ENCODE measurements around the gene TOP1. TPM values are rescaled to one million over a fixed set of nuclear protein-coding genes. Genes with fewer than 3 reads are reported as not detected.

TOP1 gene
- polyA plus RNA-seq, 1 of the 3 experiments (the other 2 are of a cell fraction) = 11.9 TPM

GRCh38 chr20:41145317-41145716 is 116.7 kb downstream of the TOP1 start:
- Histone ChIP-seq H3K27ac (ENCODE audit: low read depth in 2 of 2, low read length in 1 of 2) (no peak overlapping the region), H3K4me3 (ENCODE audit: low read depth in 2 of 2, low read length in 1 of 2) (no peak overlapping the region), H3K36me3 (replicated peaks in 1 of 2; ENCODE audit: control insufficient read depth in 1 of 2, insufficient read depth in 2 of 2, low read length in 1 of 2) (peaks cover 5 to 6% of the 10 kb centered on the region in 2 experiments), H3K9ac (no peak overlapping the region), H3K9me2 (no peaks in the 10 kb centered on the region), H3K79me2 (ENCODE audit: insufficient read depth) (peaks cover 100% of the 10 kb centered on the region), H3K27me3 (ENCODE audit: insufficient read depth) (no peaks in the 10 kb centered on the region), H4K20me1 (ENCODE audit: insufficient read depth) (peaks cover 100% of the 10 kb centered on the region), H2AFZ (ENCODE audit: low read depth) (no peak overlapping the region), H3K9me3 (no peaks in the 10 kb centered on the region), H3K4me2 (no peak overlapping the region), H3K4me1 (ENCODE audit: control insufficient read depth in 1 of 2, insufficient read depth in 2 of 2, low read depth in 1 of 2, low read length in 1 of 2) (peaks cover 8 to 39% of the 10 kb centered on the region in 2 experiments; a peak in 2 of 4 replicates), H3F3A (replicated peaks; ENCODE audit: insufficient read depth) (no peaks in the 10 kb centered on the region)
- CTCF ChIA-PET = interaction anchor here (0.6 to 1.4 kb wide), 2 partner anchors 16 to 50 kb away, joined by 3 to 4 read pairs; no protein-coding TSS in a partner anchor
- POLR2A ChIA-PET = no interaction called here
- 100% methylated on average over 2 of the region's 2 CpGs for WGBS (ENCODE audit: low lambda C conversion rate)
- TF ChIP-seq ELF1 (IDR thresholded peaks at IDR 0.05) (no peak), SMC3 (IDR thresholded peaks at IDR 0.05; ENCODE audit: low read depth, low read length) (no peak), RXRA (IDR thresholded peaks at IDR 0.05; ENCODE audit: borderline replicate concordance, low read depth) (no peak), JUND (IDR thresholded peaks at IDR 0.05) (no peak), MEF2A (IDR thresholded peaks at IDR 0.05; ENCODE audit: borderline replicate concordance, low read depth) (no peak)
- TF ChIP-seq, protein P1, sequence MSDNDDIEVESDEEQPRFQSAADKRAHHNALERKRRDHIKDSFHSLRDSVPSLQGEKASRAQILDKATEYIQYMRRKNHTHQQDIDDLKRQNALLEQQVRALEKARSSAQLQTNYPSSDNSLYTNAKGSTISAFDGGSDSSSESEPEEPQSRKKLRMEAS (IDR thresholded peaks at IDR 0.05; ENCODE audit: low read depth) = no peak
- no peak for DNase-seq

- H3K4me3 ChIP-seq (ENCODE audit: low read depth in 2 of 2, low read length in 1 of 2) = no peak overlapping the region
- no peak overlapping the region for H3K27ac ChIP-seq (ENCODE audit: low read depth in 2 of 2, low read length in 1 of 2)
- no peak overlapping the region for H3K4me2 ChIP-seq
- 95% methylated on average over 10 of the region's 12 CpGs for WGBS (ENCODE audit: low lambda C conversion rate)
- H3K36me3 ChIP-seq (replicated peaks in 1 of 2; ENCODE audit: control insufficient read depth in 1 of 2, insufficient read depth in 2 of 2, low read length in 1 of 2) = peaks cover 5 to 6% of the 10 kb centered on the region in 2 experiments
- no peak for DNase-seq
- peaks cover 100% of the 10 kb centered on the region for H3K79me2 ChIP-seq (ENCODE audit: insufficient read depth)
- no peaks in the 10 kb centered on the region for H3F3A ChIP-seq (replicated peaks; ENCODE audit: insufficient read depth)
- H2AFZ ChIP-seq (ENCODE audit: low read depth) = no peak overlapping the region
- H4K20me1 ChIP-seq (ENCODE audit: insufficient read depth) = peaks cover 100% of the 10 kb centered on the region
- CTCF ChIA-PET = interaction anchor here (0.6 to 1.4 kb wide), 3 partner anchors 13 to 50 kb away, joined by 3 to 4 read pairs (median 3); no protein-coding TSS in a partner anchor
- H3K9me3 ChIP-seq = no peaks in the 10 kb centered on the region
- peaks cover 10 to 36% of the 10 kb centered on the region in 2 experiments; a peak in 2 of 4 replicates for H3K4me1 ChIP-seq (ENCODE audit: control insufficient read depth in 1 of 2, insufficient read depth in 2 of 2, low read depth in 1 of 2, low read length in 1 of 2)
- no peaks in the 10 kb centered on the region for H3K9me2 ChIP-seq
- POLR2A ChIA-PET = no interaction called here
- H3K9ac ChIP-seq = no peak overlapping the region
- no peaks in the 10 kb centered on the region for H3K27me3 ChIP-seq (ENCODE audit: insufficient read depth)
- TF ChIP-seq TEAD4 (IDR thresholded peaks at IDR 0.05; ENCODE audit: borderline replicate concordance, insufficient read depth) = no peak
- TF ChIP-seq GABPA (IDR thresholded peaks at IDR 0.05; ENCODE audit: low read depth) = no peak
- no peak for TF ChIP-seq CHD2 (IDR thresholded peaks at IDR 0.05; ENCODE audit: low read length, partially characterized antibody)
- no peak for TF ChIP-seq PBX3 (IDR thresholded peaks at IDR 0.05)
- TF ChIP-seq, protein P2, sequence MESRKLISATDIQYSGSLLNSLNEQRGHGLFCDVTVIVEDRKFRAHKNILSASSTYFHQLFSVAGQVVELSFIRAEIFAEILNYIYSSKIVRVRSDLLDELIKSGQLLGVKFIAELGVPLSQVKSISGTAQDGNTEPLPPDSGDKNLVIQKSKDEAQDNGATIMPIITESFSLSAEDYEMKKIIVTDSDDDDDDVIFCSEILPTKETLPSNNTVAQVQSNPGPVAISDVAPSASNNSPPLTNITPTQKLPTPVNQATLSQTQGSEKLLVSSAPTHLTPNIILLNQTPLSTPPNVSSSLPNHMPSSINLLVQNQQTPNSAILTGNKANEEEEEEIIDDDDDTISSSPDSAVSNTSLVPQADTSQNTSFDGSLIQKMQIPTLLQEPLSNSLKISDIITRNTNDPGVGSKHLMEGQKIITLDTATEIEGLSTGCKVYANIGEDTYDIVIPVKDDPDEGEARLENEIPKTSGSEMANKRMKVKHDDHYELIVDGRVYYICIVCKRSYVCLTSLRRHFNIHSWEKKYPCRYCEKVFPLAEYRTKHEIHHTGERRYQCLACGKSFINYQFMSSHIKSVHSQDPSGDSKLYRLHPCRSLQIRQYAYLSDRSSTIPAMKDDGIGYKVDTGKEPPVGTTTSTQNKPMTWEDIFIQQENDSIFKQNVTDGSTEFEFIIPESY (IDR thresholded peaks at IDR 0.05; ENCODE audit: borderline replicate concordance, low read depth) = no peak
- TF ChIP-seq, protein P3, sequence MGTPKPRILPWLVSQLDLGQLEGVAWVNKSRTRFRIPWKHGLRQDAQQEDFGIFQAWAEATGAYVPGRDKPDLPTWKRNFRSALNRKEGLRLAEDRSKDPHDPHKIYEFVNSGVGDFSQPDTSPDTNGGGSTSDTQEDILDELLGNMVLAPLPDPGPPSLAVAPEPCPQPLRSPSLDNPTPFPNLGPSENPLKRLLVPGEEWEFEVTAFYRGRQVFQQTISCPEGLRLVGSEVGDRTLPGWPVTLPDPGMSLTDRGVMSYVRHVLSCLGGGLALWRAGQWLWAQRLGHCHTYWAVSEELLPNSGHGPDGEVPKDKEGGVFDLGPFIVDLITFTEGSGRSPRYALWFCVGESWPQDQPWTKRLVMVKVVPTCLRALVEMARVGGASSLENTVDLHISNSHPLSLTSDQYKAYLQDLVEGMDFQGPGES (IDR thresholded peaks at IDR 0.05; ENCODE audit: low read depth, low read length) = no peak
- no peak for TF ChIP-seq REST (IDR thresholded peaks at IDR 0.05; ENCODE audit: low read depth, low read length)
- TF ChIP-seq TAF1 (IDR thresholded peaks at IDR 0.05; ENCODE audit: borderline replicate concordance, low read depth, low read length) = no peak
- TF ChIP-seq FOSL2 (IDR thresholded peaks at IDR 0.05; ENCODE audit: borderline replicate concordance, low read depth) = no peak
- TF ChIP-seq RAD21 (IDR thresholded peaks at IDR 0.05; ENCODE audit: low read length) = no peak
- no peak for TF ChIP-seq MXI1 (IDR thresholded peaks at IDR 0.05; ENCODE audit: low read depth, low read length)
- no peak for TF ChIP-seq TCF12 (IDR thresholded peaks at IDR 0.05)
Observed at GRCh38 chr20:41145821-41146620, 117.4 kb downstream of the TOP1 start.
